ENCODE data around the gene NPY4R2. TPM values are rescaled to one million over a fixed set of nuclear protein-coding genes. Genes with fewer than 3 reads are reported as not detected.

NPY4R2 gene
- total and polyA plus RNA-seq, 4 experiments from 2014 or later = not detected

Other genes with a start within 250 kb of the NPY4R2 start
- gene SYT15B, start 155.1 kb upstream of the NPY4R2 start, total RNA-seq = under 1 TPM in 1 of 2 experiments, not detected in 1; 0.38 TPM
- gene SYT15B, start 155.1 kb upstream of the NPY4R2 start, polyA plus RNA-seq = not detected
- not detected for gene FAM25C, start 81.1 kb downstream of the NPY4R2 start, total RNA-seq
- not detected for gene FAM25C, start 81.1 kb downstream of the NPY4R2 start, polyA plus RNA-seq

Data from CD4-positive, alpha-beta memory T cell (primary cell).